ENCODE measurements around the gene RXRA.

DNA sequence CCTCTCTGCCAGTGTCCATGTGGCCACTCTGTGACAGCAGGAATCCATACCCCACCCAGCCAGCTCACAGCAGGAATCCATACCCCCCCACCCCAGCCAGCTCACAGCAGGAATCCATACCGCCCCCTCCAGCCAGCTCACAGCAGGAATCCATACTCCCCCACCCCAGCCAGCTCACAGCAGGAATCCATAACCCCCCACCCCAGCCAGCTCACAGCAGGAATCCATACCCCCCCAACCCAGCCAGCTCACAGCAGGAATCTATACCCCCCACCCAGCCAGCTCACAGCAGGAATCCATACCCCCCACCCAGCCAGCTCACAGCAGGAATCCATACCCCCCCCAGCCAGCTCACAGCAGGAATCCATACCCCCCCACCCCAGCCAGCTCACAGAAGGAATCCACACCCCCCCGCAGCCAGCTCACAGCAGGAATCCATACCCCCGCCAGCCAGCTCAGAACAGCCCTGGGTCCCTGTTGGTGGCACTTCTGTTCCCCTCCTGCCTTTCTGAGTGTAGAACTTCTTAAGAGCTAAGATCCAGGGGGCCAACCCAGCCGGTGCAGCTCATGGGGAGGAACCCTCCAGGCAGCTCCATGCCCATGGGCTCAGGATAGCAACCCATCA lies 8.4 kb upstream of the RXRA start:
- TF ChIP-seq, protein P1, sequence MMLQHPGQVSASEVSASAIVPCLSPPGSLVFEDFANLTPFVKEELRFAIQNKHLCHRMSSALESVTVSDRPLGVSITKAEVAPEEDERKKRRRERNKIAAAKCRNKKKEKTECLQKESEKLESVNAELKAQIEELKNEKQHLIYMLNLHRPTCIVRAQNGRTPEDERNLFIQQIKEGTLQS (IDR thresholded peaks at IDR 0.05) = no peak
- TF ChIP-seq SP1 (IDR thresholded peaks at IDR 0.05) (no peak), GABPA (IDR thresholded peaks at IDR 0.05 in 1 of 2, conservative IDR thresholded peaks at IDR 0.05 in 1 of 2) (no peak), RAD21 (IDR thresholded peaks at IDR 0.05) (no peak), FOXA2 (IDR thresholded peaks at IDR 0.05) (no peak), YY1 (IDR thresholded peaks at IDR 0.05) (no peak)
- TF ChIP-seq, protein P2, sequence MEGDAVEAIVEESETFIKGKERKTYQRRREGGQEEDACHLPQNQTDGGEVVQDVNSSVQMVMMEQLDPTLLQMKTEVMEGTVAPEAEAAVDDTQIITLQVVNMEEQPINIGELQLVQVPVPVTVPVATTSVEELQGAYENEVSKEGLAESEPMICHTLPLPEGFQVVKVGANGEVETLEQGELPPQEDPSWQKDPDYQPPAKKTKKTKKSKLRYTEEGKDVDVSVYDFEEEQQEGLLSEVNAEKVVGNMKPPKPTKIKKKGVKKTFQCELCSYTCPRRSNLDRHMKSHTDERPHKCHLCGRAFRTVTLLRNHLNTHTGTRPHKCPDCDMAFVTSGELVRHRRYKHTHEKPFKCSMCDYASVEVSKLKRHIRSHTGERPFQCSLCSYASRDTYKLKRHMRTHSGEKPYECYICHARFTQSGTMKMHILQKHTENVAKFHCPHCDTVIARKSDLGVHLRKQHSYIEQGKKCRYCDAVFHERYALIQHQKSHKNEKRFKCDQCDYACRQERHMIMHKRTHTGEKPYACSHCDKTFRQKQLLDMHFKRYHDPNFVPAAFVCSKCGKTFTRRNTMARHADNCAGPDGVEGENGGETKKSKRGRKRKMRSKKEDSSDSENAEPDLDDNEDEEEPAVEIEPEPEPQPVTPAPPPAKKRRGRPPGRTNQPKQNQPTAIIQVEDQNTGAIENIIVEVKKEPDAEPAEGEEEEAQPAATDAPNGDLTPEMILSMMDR (IDR thresholded peaks at IDR 0.05; ENCODE audit: low read depth, low read length, missing input control) = no peak
- TF ChIP-seq, protein P3, sequence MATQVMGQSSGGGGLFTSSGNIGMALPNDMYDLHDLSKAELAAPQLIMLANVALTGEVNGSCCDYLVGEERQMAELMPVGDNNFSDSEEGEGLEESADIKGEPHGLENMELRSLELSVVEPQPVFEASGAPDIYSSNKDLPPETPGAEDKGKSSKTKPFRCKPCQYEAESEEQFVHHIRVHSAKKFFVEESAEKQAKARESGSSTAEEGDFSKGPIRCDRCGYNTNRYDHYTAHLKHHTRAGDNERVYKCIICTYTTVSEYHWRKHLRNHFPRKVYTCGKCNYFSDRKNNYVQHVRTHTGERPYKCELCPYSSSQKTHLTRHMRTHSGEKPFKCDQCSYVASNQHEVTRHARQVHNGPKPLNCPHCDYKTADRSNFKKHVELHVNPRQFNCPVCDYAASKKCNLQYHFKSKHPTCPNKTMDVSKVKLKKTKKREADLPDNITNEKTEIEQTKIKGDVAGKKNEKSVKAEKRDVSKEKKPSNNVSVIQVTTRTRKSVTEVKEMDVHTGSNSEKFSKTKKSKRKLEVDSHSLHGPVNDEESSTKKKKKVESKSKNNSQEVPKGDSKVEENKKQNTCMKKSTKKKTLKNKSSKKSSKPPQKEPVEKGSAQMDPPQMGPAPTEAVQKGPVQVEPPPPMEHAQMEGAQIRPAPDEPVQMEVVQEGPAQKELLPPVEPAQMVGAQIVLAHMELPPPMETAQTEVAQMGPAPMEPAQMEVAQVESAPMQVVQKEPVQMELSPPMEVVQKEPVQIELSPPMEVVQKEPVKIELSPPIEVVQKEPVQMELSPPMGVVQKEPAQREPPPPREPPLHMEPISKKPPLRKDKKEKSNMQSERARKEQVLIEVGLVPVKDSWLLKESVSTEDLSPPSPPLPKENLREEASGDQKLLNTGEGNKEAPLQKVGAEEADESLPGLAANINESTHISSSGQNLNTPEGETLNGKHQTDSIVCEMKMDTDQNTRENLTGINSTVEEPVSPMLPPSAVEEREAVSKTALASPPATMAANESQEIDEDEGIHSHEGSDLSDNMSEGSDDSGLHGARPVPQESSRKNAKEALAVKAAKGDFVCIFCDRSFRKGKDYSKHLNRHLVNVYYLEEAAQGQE (IDR thresholded peaks at IDR 0.05) = no peak
- TF ChIP-seq, protein P4, sequence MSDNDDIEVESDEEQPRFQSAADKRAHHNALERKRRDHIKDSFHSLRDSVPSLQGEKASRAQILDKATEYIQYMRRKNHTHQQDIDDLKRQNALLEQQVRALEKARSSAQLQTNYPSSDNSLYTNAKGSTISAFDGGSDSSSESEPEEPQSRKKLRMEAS (IDR thresholded peaks at IDR 0.05) = no peak
- TF ChIP-seq, protein P5, sequence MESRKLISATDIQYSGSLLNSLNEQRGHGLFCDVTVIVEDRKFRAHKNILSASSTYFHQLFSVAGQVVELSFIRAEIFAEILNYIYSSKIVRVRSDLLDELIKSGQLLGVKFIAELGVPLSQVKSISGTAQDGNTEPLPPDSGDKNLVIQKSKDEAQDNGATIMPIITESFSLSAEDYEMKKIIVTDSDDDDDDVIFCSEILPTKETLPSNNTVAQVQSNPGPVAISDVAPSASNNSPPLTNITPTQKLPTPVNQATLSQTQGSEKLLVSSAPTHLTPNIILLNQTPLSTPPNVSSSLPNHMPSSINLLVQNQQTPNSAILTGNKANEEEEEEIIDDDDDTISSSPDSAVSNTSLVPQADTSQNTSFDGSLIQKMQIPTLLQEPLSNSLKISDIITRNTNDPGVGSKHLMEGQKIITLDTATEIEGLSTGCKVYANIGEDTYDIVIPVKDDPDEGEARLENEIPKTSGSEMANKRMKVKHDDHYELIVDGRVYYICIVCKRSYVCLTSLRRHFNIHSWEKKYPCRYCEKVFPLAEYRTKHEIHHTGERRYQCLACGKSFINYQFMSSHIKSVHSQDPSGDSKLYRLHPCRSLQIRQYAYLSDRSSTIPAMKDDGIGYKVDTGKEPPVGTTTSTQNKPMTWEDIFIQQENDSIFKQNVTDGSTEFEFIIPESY (IDR thresholded peaks at IDR 0.05) = no peak
